Upper lobe of right lung (tissue), 1 donor: ENCODE results near the gene KREMEN2. TPM values are rescaled to one million over a fixed set of nuclear protein-coding genes. Genes with fewer than 3 reads are reported as not detected.

Source experiments
- ATAC-seq: fragments of 200-7000 bp; cut with Tn5 transposase; one replicate; pipeline ENCODE4 v1.9.1; 2020; ENCODE audit warnings: mild to moderate bottlenecking, moderate library complexity
- DNase-seq: peaks from one replicate; pipeline ENCODE4 v3.0.0-alpha.2; 2020
- H3K27ac ChIP-seq: fragments of 200-600 bp; one replicate; pipeline ENCODE4 v1.8.0; 2022
- H3K27me3 ChIP-seq: fragments of 200-600 bp; one replicate; pipeline ENCODE4 v1.8.0; 2022; ENCODE audit warnings: mild to moderate bottlenecking
- H3K36me3 ChIP-seq: fragments of 200-600 bp; one replicate; pipeline ENCODE4 v1.8.0; 2022
- H3K4me1 ChIP-seq: fragments of 200-600 bp; one replicate; pipeline ENCODE4 v1.8.0; 2022
- H3K4me3 ChIP-seq: fragments of 200-600 bp; one replicate; pipeline ENCODE4 v1.8.0; 2022; ENCODE audit warnings: mild to moderate bottlenecking
- H3K9me3 ChIP-seq: fragments of 200-600 bp; one replicate; pipeline ENCODE4 v1.8.0; 2022
- intact Hi-C: fragments of 100-400 bp; cut with DNase I; formaldehyde crosslinking; loops from one replicate; pipeline ENCODE4 v1.11.0; 2022
- total RNA-seq: library from RNA; stranded (reverse); fragmentation: NEBNext Ultra II Directional; extraction: Animal tissue kit (Norgen Biotek cat#: 25700); gene quantifications from one replicate; pipeline ENCODE4 v1.2.1, GENCODE V29; 2021
- TF ChIP-seq, protein P1 (sequence below): fragments of 200-600 bp; IDR thresholded peaks from one replicate; pipeline ENCODE4 v1.8.0; 2022; ENCODE audit warnings: antibody characterized with exemption
- donor health status: DM: no; HTN: yes; CAD: no; lungs with severe emphysema.

Gene KREMEN2
- total RNA-seq, 1 donor from 2014 or later = not detected

GRCh38 chr16:2946649-2947048, 17.4 kb upstream of the KREMEN2 start:
- peaks cover 22% of the 10 kb centered on the region for H3K36me3 ChIP-seq
- TF ChIP-seq, protein P1, sequence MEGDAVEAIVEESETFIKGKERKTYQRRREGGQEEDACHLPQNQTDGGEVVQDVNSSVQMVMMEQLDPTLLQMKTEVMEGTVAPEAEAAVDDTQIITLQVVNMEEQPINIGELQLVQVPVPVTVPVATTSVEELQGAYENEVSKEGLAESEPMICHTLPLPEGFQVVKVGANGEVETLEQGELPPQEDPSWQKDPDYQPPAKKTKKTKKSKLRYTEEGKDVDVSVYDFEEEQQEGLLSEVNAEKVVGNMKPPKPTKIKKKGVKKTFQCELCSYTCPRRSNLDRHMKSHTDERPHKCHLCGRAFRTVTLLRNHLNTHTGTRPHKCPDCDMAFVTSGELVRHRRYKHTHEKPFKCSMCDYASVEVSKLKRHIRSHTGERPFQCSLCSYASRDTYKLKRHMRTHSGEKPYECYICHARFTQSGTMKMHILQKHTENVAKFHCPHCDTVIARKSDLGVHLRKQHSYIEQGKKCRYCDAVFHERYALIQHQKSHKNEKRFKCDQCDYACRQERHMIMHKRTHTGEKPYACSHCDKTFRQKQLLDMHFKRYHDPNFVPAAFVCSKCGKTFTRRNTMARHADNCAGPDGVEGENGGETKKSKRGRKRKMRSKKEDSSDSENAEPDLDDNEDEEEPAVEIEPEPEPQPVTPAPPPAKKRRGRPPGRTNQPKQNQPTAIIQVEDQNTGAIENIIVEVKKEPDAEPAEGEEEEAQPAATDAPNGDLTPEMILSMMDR = no peak
- no peak for ATAC-seq

DNA sequence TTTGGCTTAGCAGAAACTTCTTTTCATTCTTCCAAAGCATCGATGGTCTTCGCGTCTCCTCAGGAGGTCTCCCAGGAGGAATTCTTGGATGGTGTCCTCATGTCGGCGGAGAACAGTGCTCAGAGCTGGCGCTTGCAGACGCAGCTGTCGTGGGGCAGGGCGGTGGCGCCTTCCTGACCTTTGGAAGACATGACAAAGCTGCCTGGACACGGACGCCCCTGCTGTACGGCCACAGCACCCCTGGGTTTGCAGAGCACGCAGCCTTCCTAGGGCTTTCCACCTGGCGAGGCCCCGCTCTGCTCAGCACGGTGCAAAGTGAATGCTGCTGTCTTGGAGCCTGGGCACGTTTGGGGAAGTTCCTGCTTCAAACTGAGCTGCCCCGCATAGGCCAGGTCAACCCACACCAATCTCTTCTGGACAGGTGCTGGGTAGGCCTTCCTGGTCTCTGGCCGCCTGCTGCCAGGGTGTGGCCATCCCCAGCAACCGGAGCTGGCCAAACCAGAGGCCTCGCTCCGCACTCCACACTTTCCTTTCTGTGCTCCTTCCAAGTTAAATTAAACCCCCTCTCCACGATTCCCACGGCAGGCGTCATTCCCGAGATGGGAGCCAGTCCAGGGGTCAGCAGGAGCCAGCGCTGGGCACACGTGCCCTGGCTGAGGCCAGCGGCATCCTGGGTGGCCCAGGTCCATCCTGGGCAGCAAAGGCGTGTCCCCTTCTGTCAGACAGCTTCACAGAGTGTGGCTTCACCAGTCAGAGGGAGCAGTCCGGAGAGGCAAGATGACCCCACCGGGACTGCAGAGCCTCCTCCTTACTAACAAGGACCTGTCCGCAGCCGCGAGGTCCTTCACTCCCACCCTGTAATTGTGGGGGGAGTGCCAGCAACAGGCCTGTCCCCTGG, 15.0 kb upstream of the KREMEN2 start:
- Histone ChIP-seq H3K27me3 (peaks cover 6% of the 10 kb centered on the region), H3K27ac (no peak overlapping the region), H3K4me3 (no peak overlapping the region), H3K9me3 (no peaks in the 10 kb centered on the region), H3K4me1 (no peaks in the 10 kb centered on the region), H3K36me3 (peaks cover 8% of the 10 kb centered on the region)
- no peak for DNase-seq
- TF ChIP-seq, protein P1 = no peak
- ATAC-seq = peak; percentile 24
- intact Hi-C loops = no loop called here

More at GRCh38 chr16:2946649-2947048, 17.4 kb upstream of the KREMEN2 start:
- Histone ChIP-seq H3K27ac (no peak overlapping the region), H3K9me3 (no peaks in the 10 kb centered on the region), H3K27me3 (no peaks in the 10 kb centered on the region), H3K4me3 (no peak overlapping the region), H3K4me1 (no peaks in the 10 kb centered on the region)
- no peak for DNase-seq
- intact Hi-C loops = no loop called here

DNA sequence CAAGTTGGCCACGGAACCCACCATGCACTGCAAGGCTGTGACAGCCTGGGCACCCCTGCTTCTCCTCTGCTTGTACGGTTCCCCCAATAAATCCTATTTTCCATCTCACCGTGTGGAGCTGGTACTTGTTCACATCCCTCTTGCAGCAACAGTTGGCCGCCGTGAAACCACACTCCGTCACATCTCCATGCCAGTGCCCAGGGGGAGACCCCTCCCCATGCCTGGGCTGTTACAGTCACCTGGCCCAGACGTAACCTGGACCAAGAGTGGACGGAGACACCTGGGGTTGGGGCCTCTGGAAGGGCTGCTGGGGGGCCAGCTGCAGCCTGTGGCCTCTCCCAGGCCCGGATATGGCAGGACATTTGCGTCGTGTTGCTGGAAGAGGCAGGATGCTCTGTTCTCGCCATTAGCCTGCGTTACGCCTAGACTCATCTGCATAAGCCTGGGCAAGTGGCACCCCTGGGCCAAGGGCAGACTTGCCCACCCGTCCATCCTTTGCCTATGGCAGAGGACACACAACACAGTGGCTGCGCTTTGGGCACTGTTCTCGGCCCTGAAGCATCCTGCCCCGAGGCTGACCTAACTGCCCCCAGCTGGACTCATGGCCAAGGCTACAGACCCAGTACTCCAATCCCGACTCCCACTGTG, 14.2 kb upstream of the KREMEN2 start:
- intact Hi-C loops = no loop called here
- H3K4me1 ChIP-seq = no peaks in the 10 kb centered on the region

GRCh38 chr16:2950353-2950724, 13.7 kb upstream of the KREMEN2 start:
- DNase-seq (no peak), ATAC-seq (no peak)
- Histone ChIP-seq H3K4me1 (no peaks in the 10 kb centered on the region), H3K9me3 (no peaks in the 10 kb centered on the region), H3K4me3 (no peak overlapping the region), H3K27me3 (peaks cover 19% of the 10 kb centered on the region), H3K27ac (no peak overlapping the region), H3K36me3 (peaks cover 5% of the 10 kb centered on the region)
- TF ChIP-seq, protein P1 = no peak
- intact Hi-C loops = no loop called here

More for the DNA sequence above, 14.2 kb upstream of the KREMEN2 start:
- no peak for ATAC-seq
- Histone ChIP-seq H3K27me3 (peaks cover 14% of the 10 kb centered on the region), H3K9me3 (no peaks in the 10 kb centered on the region), H3K4me3 (no peak overlapping the region), H3K36me3 (peaks cover 5% of the 10 kb centered on the region), H3K27ac (no peak overlapping the region)
- TF ChIP-seq, protein P1 = no peak
- no peak for DNase-seq

GRCh38 chr16:2950773-2951172, 13.3 kb upstream of the KREMEN2 start:
- no peak overlapping the region for H3K27ac ChIP-seq
- intact Hi-C loops = no loop called here
- H3K4me3 ChIP-seq = no peak overlapping the region

More at GRCh38 chr16:2950773-2951172, 13.3 kb upstream of the KREMEN2 start:
- Histone ChIP-seq H3K27me3 (peaks cover 24% of the 10 kb centered on the region), H3K9me3 (no peaks in the 10 kb centered on the region), H3K36me3 (peaks cover 5% of the 10 kb centered on the region), H3K4me1 (no peaks in the 10 kb centered on the region)
- no peak for ATAC-seq
- no peak for DNase-seq
- TF ChIP-seq, protein P1 = no peak
